DND-41 (cell line): ENCODE results near the gene PRCP.

Experiments
- ATAC-seq: fragments of 200-7000 bp; cut with Tn5 transposase; 3 replicates; pipeline ENCODE4 v1.9.1; 2021; ENCODE audit warnings: low read depth; ENCODE audit not compliant: insufficient read depth
- DNase-seq: peaks from one replicate; pipeline ENCODE4 v3.0.0-alpha.2; 2020
- H2AFZ ChIP-seq: 2 replicates; pipeline ENCODE4 v1.6.0; 2012; ENCODE audit warnings: low read depth, low read length
- H3K27ac ChIP-seq: 2 replicates; pipeline ENCODE4 v1.5.1; 2012; ENCODE audit warnings: low read length, inconsistent platforms
- H3K27me3 ChIP-seq: fragments of 200-600 bp; sonication (generic); 2 replicates; pipeline ENCODE4 v1.6.0; 2012; ENCODE audit warnings: low read length, mild to moderate bottlenecking, inconsistent platforms; ENCODE audit not compliant: insufficient read depth, poor library complexity
- H3K36me3 ChIP-seq: 2 replicates; pipeline ENCODE4 v1.5.1; 2012; ENCODE audit warnings: low read length, inconsistent platforms; ENCODE audit not compliant: insufficient read depth
- H3K4me1 ChIP-seq: 2 replicates; pipeline ENCODE4 v1.5.1; 2012; ENCODE audit warnings: mild to moderate bottlenecking, low read length; ENCODE audit not compliant: insufficient read depth
- H3K4me2 ChIP-seq: 2 replicates; pipeline ENCODE4 v1.6.0; 2012; ENCODE audit warnings: mild to moderate bottlenecking, moderate library complexity, low read length, inconsistent platforms; ENCODE audit not compliant: insufficient read depth
- H3K4me3 ChIP-seq, 2 experiments: fragments of 200-600 bp in 1 of 2; shearing (Covaris generic) in 1 of 2; 2 replicates each; pipeline ENCODE4 v1.5.1; 2012 to 2016; ENCODE audit warnings: inconsistent platforms in 2 of 2, low read length in 2 of 2, mild to moderate bottlenecking in 2 of 2, low read depth in 1 of 2, moderate library complexity in 1 of 2
- H3K79me2 ChIP-seq: 2 replicates; pipeline ENCODE4 v1.6.0; 2012; ENCODE audit warnings: low read length, inconsistent platforms; ENCODE audit not compliant: insufficient read depth
- H3K9ac ChIP-seq: 2 replicates; pipeline ENCODE4 v1.6.0; 2012; ENCODE audit warnings: low read depth, mild to moderate bottlenecking, inconsistent platforms, low read length, moderate library complexity
- H3K9me3 ChIP-seq: 2 replicates; pipeline ENCODE4 v1.5.1; 2012; ENCODE audit warnings: low read length, moderate library complexity, mild to moderate bottlenecking, inconsistent platforms; ENCODE audit not compliant: insufficient read depth, severe bottlenecking
- H4K20me1 ChIP-seq: 2 replicates; pipeline ENCODE4 v1.6.0; 2012; ENCODE audit warnings: low read length; ENCODE audit not compliant: insufficient read depth
- CTCF ChIP-seq: IDR thresholded peaks from 2 replicates; pipeline ENCODE4 v1.5.1; 2012; ENCODE audit warnings: borderline replicate concordance, low read length, moderate library complexity, mild to moderate bottlenecking; ENCODE audit not compliant: poor library complexity, severe bottlenecking; ENCODE audit errors: extremely low read depth
- EZH2 ChIP-seq: IDR thresholded peaks from 3 replicates; pipeline ENCODE4 v1.6.1; 2012; ENCODE audit warnings: borderline replicate concordance, low read depth, mild to moderate bottlenecking, moderate library complexity, low read length, inconsistent platforms; ENCODE audit not compliant: severe bottlenecking

PRCP gene

GRCh38 chr11:82837650-82838049, 62.6 kb downstream of the PRCP start:
- H3K9ac ChIP-seq, result no peak overlapping the region
- no peaks in the 10 kb centered on the region for H3K27me3 ChIP-seq
- no peak overlapping the region for H3K4me3 ChIP-seq
- ATAC-seq (no peak), DNase-seq (no peak)
- H3K27ac ChIP-seq, result no peak overlapping the region
- H3K4me2 ChIP-seq, result no peak overlapping the region
- H3K79me2 ChIP-seq, result no peaks in the 10 kb centered on the region
- no peak overlapping the region for H2AFZ ChIP-seq
- no peaks in the 10 kb centered on the region for H3K4me1 ChIP-seq
- H3K36me3 ChIP-seq, result no peaks in the 10 kb centered on the region
- H3K9me3 ChIP-seq, result no peaks in the 10 kb centered on the region
- no peaks in the 10 kb centered on the region for H4K20me1 ChIP-seq
- TF ChIP-seq EZH2 (no peak), CTCF (no peak)

- Histone ChIP-seq H3K9me3 (no peaks in the 10 kb centered on the region), H3K27ac (no peak overlapping the region), H3K4me2 (no peak overlapping the region), H3K9ac (no peak overlapping the region), H3K27me3 (no peaks in the 10 kb centered on the region), H2AFZ (no peak overlapping the region), H3K4me3 (no peak overlapping the region), H4K20me1 (no peaks in the 10 kb centered on the region), H3K4me1 (no peaks in the 10 kb centered on the region), H3K79me2 (no peaks in the 10 kb centered on the region), H3K36me3 (no peaks in the 10 kb centered on the region)
- DNase-seq (no peak), ATAC-seq (no peak)
- TF ChIP-seq CTCF, result no peak
- TF ChIP-seq EZH2, result no peak
Measured at GRCh38 chr11:82832983-82833382, 67.2 kb downstream of the PRCP start.

GRCh38 chr11:82831364-82831763, 68.9 kb downstream of the PRCP start:
- Histone ChIP-seq H3K4me1 (no peaks in the 10 kb centered on the region), H3K9me3 (no peaks in the 10 kb centered on the region), H3K36me3 (no peaks in the 10 kb centered on the region), H3K27ac (no peak overlapping the region), H3K4me3 (no peak overlapping the region), H4K20me1 (no peaks in the 10 kb centered on the region), H2AFZ (no peak overlapping the region), H3K79me2 (no peaks in the 10 kb centered on the region), H3K4me2 (no peak overlapping the region), H3K27me3 (no peaks in the 10 kb centered on the region), H3K9ac (no peak overlapping the region)
- no peak for ATAC-seq
- TF ChIP-seq EZH2 (no peak), CTCF (no peak)
- no peak for DNase-seq

GRCh38 chr11:82830746-82831145, 69.5 kb downstream of the PRCP start:
- Histone ChIP-seq H3K27me3 (no peaks in the 10 kb centered on the region), H4K20me1 (no peaks in the 10 kb centered on the region), H3K4me3 (no peak overlapping the region), H3K4me2 (no peak overlapping the region), H3K27ac (no peak overlapping the region), H3K79me2 (no peaks in the 10 kb centered on the region), H3K9me3 (no peaks in the 10 kb centered on the region), H2AFZ (no peak overlapping the region), H3K4me1 (no peaks in the 10 kb centered on the region), H3K9ac (no peak overlapping the region), H3K36me3 (no peaks in the 10 kb centered on the region)
- no peak for ATAC-seq
- DNase-seq, result no peak
- TF ChIP-seq EZH2 (no peak), CTCF (no peak)
